ENCODE measurements around the gene TGFB2.

Gene TGFB2

GRCh38 chr1:218488531-218488930, 143.4 kb downstream of the TGFB2 start:
- no peak for DNase-seq (ENCODE audit: low read depth in 2 of 2)

DNA sequence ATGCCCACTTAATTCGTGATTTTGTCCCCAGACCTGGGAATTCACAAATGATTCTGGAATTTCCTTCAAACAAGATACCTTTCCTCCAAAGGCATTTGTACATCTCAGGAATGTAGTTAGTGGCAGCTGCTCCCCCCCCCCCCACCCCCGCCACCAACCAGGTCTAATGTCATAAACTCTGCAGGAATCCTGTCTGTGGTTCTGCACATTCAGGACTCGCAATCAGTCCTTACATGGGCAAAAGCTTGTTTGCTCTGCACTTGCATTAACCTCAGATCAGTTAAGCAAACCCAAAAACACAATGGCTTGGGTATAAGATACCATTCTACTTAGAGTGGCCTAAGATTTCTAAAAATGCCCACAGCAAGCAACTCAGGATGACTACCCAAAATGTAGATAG, 143.8 kb downstream of the TGFB2 start:
- DNase-seq (ENCODE audit: low read depth in 2 of 2) = no peak

GRCh38 chr1:218490406-218490922, 145.3 kb downstream of the TGFB2 start:
- no peak for DNase-seq (ENCODE audit: low read depth in 2 of 2)

DNA sequence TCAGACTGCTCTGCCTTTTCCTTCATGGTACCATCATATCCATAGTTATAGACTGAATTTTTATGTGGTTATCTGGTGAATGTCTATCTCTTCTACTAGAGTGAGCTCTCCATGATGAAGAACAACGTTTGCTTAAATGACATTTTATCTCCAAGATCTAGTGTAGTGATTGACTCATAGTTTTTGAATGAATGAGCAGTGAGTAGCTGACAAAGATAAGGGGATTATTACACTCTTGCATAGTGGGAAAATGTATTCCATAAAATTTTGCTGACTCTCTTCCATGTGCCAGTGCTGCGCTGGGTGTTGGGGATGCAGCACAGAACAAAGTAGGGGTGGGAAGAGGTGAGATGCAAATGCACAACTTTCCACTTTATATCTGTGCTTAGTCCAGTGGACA, 147.7 kb downstream of the TGFB2 start:
- DNase-seq (ENCODE audit: low read depth in 2 of 2) = no peak

GRCh38 chr1:218493986-218494385, 148.8 kb downstream of the TGFB2 start:
- no peak for DNase-seq (ENCODE audit: low read depth in 2 of 2)
